GM12878 (cell line): ENCODE data around the gene PDE9A. TPM values are rescaled to one million over a fixed set of nuclear protein-coding genes. Genes with fewer than 3 reads are reported as not detected.

Source experiments
- ATAC-seq: fragments of 200-7000 bp; cut with Tn5 transposase; 3 replicates; pipeline ENCODE4 v1.9.1; 2020; ENCODE audit warnings: mild to moderate bottlenecking, moderate library complexity
- BruUV-seq: library from RNA; stranded (reverse); fragments of 400-500 nt; replicated peaks from 2 replicates; lab custom pipeline; 2021; lab: Mats Ljungman, UMichigan
- CTCF ChIA-PET: fragments of 300-600 bp; sonication (Branson Sonifier 250); formaldehyde crosslinking; extraction: SDS; loops from one replicate; lab custom pipeline; 2021; ENCODE audit warnings: inconsistent platforms; lab: Yijun Ruan, JAX
- POLR2A ChIA-PET: fragments of 350-600 bp; formaldehyde crosslinking; extraction: SDS; loops from one replicate; lab custom pipeline; 2021; ENCODE audit warnings: inconsistent platforms; lab: Charles Lee
- RAD21 ChIA-PET: fragments of 300-600 bp; sonication (Branson Sonifier 250); formaldehyde crosslinking; loops from one replicate; lab custom pipeline; 2023; ENCODE audit warnings: antibody characterized with exemption; ENCODE audit not compliant: unreplicated experiment; lab: Charles Lee
- SMC1A ChIA-PET: fragments of 300-600 bp; sonication (Branson Sonifier 250); formaldehyde crosslinking; loops from one replicate; lab custom pipeline; 2023; ENCODE audit not compliant: unreplicated experiment, uncharacterized antibody; lab: Charles Lee
- DNase-seq: peaks from one replicate; pipeline ENCODE4 v3.0.0-alpha.2; 2011; ENCODE audit warnings: low read depth, low spot score
- FAIRE-seq: peaks from 3 replicates; lab custom pipeline; 2011; peaks lifted over from hg19 to GRCh38; lab: Jason Lieb, UNC
- H2AFZ ChIP-seq: 2 replicates; pipeline ENCODE4 v1.6.0; 2011; ENCODE audit warnings: low read depth, low read length, control low read depth; ENCODE audit not compliant: control insufficient read depth
- H3K27ac ChIP-seq: 2 replicates; pipeline ENCODE4 v1.5.1; 2011; ENCODE audit warnings: control low read depth; ENCODE audit not compliant: control insufficient read depth, insufficient read depth
- H3K27me3 ChIP-seq, 2 experiments: replicated peaks in 1 of 2; 2 replicates each; pipeline versions ENCODE4 v1.6.0 to v1.6.1; 2011; ENCODE audit warnings: low read length in 1 of 2; ENCODE audit not compliant: control insufficient read depth in 2 of 2, insufficient read depth in 2 of 2
- H3K36me3 ChIP-seq, 2 experiments: 2 replicates each; pipeline ENCODE4 v1.5.1; 2011; ENCODE audit warnings: low read length in 1 of 2; ENCODE audit not compliant: control insufficient read depth in 2 of 2, insufficient read depth in 2 of 2
- H3K4me1 ChIP-seq: 2 replicates; pipeline ENCODE4 v1.6.1; 2011; ENCODE audit warnings: mild to moderate bottlenecking, low read length, moderate library complexity, mixed read lengths; ENCODE audit not compliant: control insufficient read depth, insufficient read depth
- H3K4me2 ChIP-seq: 2 replicates; pipeline ENCODE4 v1.6.0; 2011; ENCODE audit warnings: control low read depth; ENCODE audit not compliant: control insufficient read depth, insufficient read depth
- H3K4me3 ChIP-seq: fragments of 200-600 bp; sonication (generic); 2 replicates; pipeline ENCODE4 v1.5.1; 2016
- H3K79me2 ChIP-seq: 2 replicates; pipeline ENCODE4 v1.6.0; 2011; ENCODE audit warnings: low read length; ENCODE audit not compliant: control insufficient read depth, insufficient read depth
- H3K9ac ChIP-seq: 2 replicates; pipeline ENCODE4 v1.8.0; 2011; ENCODE audit warnings: low read length, control low read depth, mixed read lengths; ENCODE audit not compliant: control insufficient read depth, insufficient read depth
- H3K9me3 ChIP-seq: replicated peaks from 3 replicates; pipeline ENCODE4 v1.5.1; 2011; ENCODE audit warnings: mild to moderate bottlenecking, low read length; ENCODE audit not compliant: control insufficient read depth, insufficient read depth
- H4K20me1 ChIP-seq: 2 replicates; pipeline ENCODE4 v1.6.0; 2011; ENCODE audit not compliant: control insufficient read depth, insufficient read depth
- CBFB ChIP-seq: IDR thresholded peaks from 2 replicates; pipeline ENCODE4 v1.6.1; 2016; ENCODE audit warnings: antibody characterized with exemption, low read depth
- E2F4 ChIP-seq: IDR thresholded peaks from 2 replicates; pipeline ENCODE4 v1.6.1; 2012; ENCODE audit warnings: low read depth, low read length, improper control_type of control experiment
- MTA2 ChIP-seq: fragments of 450-650 bp; IDR thresholded peaks from 2 replicates; pipeline ENCODE4 v1.6.1; 2016; ENCODE audit warnings: low read depth, mild to moderate bottlenecking, moderate library complexity
- NFXL1 ChIP-seq: fragments of 450-650 bp; IDR thresholded peaks from 2 replicates; pipeline ENCODE4 v1.6.1; 2017; ENCODE audit warnings: antibody characterized with exemption, mild to moderate bottlenecking, borderline replicate concordance
- NR2F1 ChIP-seq: fragments of 450-650 bp; conservative IDR thresholded peaks from 2 replicates; pipeline ENCODE4 v1.6.1; 2017; ENCODE audit warnings: mild to moderate bottlenecking
- RB1 ChIP-seq: fragments of 450-650 bp; formaldehyde crosslinking; IDR thresholded peaks from 2 replicates; pipeline ENCODE4 v1.6.1; 2017; ENCODE audit warnings: mild to moderate bottlenecking, borderline replicate concordance
- RFX5 ChIP-seq: IDR thresholded peaks from 2 replicates; pipeline ENCODE4 v1.6.1; 2011; ENCODE audit warnings: low read depth, low read length, improper control_type of control experiment
- SMAD1 ChIP-seq: fragments of 450-650 bp; IDR thresholded peaks from 2 replicates; pipeline ENCODE4 v1.6.1; 2018; ENCODE audit warnings: mild to moderate bottlenecking, low read depth; ENCODE audit not compliant: partially characterized antibody
- SMC3 ChIP-seq: IDR thresholded peaks from 2 replicates; pipeline ENCODE4 v1.6.1; 2011; ENCODE audit warnings: low read length, improper control_type of control experiment, borderline replicate concordance
- SPI1 ChIP-seq: IDR thresholded peaks from 2 replicates; pipeline ENCODE4 v1.6.1; 2011; ENCODE audit warnings: low read depth, mild to moderate bottlenecking, low read length, moderate library complexity, borderline replicate concordance; ENCODE audit not compliant: insufficient read depth
- SUZ12 ChIP-seq: fragments of 200-600 bp; sonication (generic); IDR thresholded peaks from one replicate; pipeline ENCODE4 v1.6.1; 2018; ENCODE audit warnings: antibody characterized with exemption, mild to moderate bottlenecking; ENCODE audit not compliant: unreplicated experiment
- TBL1XR1 ChIP-seq: IDR thresholded peaks from 2 replicates; pipeline ENCODE4 v1.6.1; 2012; ENCODE audit warnings: low read depth, low read length, improper control_type of control experiment
- ZNF384 ChIP-seq: IDR thresholded peaks from 2 replicates; pipeline ENCODE4 v1.6.1; 2012; ENCODE audit warnings: low read depth, mild to moderate bottlenecking, low read length, improper control_type of control experiment, borderline replicate concordance
- ZNF622 ChIP-seq: fragments of 450-650 bp; IDR thresholded peaks from 2 replicates; pipeline ENCODE4 v1.6.1; 2017; ENCODE audit warnings: mild to moderate bottlenecking, inconsistent platforms
- WGBS: methylation state at CpG from one replicate; pipeline ENCODE4 v1.1.6; 2016; ENCODE audit warnings: low lambda C conversion rate; ENCODE audit not compliant: insufficient replicate concordance, insufficient coverage; ENCODE audit errors: missing lambda C conversion rate; 5-methylcytosine and 5-hydroxymethylcytosine counted together
- in situ Hi-C: fragments of 300-500 bp; cut with MboI; formaldehyde crosslinking; loops from 9 replicates; pipeline ENCODE4 v1.14.3; 2018; ENCODE audit warnings: mixed read lengths
- intact Hi-C: fragments of 100-400 bp; cut with micrococcal nuclease; formaldehyde crosslinking; loops from one replicate; pipeline ENCODE4 v1.14.2; 2022; ENCODE audit not compliant: unreplicated experiment
- polyA plus RNA-seq, 11 experiments: library from polyadenylated mRNA; depleted of rRNA in 4 of 11; unstranded in 6 of 11; stranded (reverse) in 5 of 11; fragments of >200 nt; fragmentation: Nextera tagmentation in 4 of 11; fragmentation: Illumina TruSeq in 1 of 11; extraction: Ambion mirVana in 4 of 11; extraction: Trizol in 1 of 11; gene quantifications; 1 replicate in 1 of 11; 2 replicates in 10 of 11; pipeline versions ENCODE4 v1.2.1 to v1.2.3, GENCODE V29; 2011 to 2016; ENCODE audit warnings: inconsistent platforms in 2 of 11, missing spikeins in 2 of 11, low read depth in 1 of 11
- total RNA-seq, 4 experiments: library from RNA; depleted of rRNA in 3 of 4; stranded (reverse); fragments of >200 nt in 3 of 4; fragmentation: Illumina TruSeq in 1 of 4; extraction: Trizol in 1 of 4; gene quantifications; 2 replicates each; pipeline versions ENCODE4 v1.2.1 to v1.2.3, GENCODE V29; 2013 to 2021
- TF ChIP-seq, protein P1 (sequence below): IDR thresholded peaks from 2 replicates; pipeline ENCODE4 v1.6.1; 2011; ENCODE audit warnings: borderline replicate concordance, low read depth, mild to moderate bottlenecking, moderate library complexity, mixed read lengths, low read length; ENCODE audit not compliant: insufficient read depth; ENCODE audit errors: extremely low read length

Gene PDE9A
- total and polyA plus RNA-seq, 10 of the 15 experiments (the other 5 are each of a cell fraction or from before 2014, with no cell fraction given), result 0.08 to 0.45 (median 0.20) TPM; not detected in 1

DNA sequence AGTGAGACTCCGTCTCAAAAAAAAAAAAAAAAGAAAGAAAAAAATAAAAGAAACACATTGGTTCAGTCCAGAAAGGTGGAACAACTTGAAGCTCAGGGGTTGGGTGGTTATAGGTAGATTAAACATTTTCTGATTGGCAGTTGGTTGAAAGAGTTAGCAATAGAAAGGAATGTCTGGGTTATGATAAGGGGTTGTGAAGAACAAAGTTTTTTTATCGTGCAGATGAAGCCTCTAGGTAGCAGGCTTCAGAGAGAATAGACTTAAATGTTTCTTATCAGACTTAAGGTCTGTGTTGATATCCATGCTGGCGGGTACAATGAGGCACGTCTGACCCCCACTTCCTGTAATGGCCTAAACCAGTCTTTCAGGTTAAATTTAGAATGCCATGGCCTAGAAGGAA is 45.0 kb upstream of the PDE9A start:
- POLR2A ChIA-PET, result interaction anchor here (0.7 kb wide), 2 partner anchors 53 to 1840 kb away, joined by 4 to 6 read pairs; no protein-coding TSS in a partner anchor
- ATAC-seq (no peak), DNase-seq (no peak), FAIRE-seq (no peak)
- SMC1A ChIA-PET, result no interaction called here
- BruUV-seq, result no TSS peak
- 47% methylated on average over 3 of the region's 4 CpGs for WGBS
- TF ChIP-seq ZNF384 (no peak), SUZ12 (no peak), NR2F1 (no peak), MTA2 (no peak), NFXL1 (no peak), RB1 (no peak), ZNF622 (no peak), E2F4 (no peak), RFX5 (no peak), SMAD1 (no peak), CBFB (no peak), SPI1 (no peak), SMC3 (no peak), TBL1XR1 (no peak)
- TF ChIP-seq, protein P1, sequence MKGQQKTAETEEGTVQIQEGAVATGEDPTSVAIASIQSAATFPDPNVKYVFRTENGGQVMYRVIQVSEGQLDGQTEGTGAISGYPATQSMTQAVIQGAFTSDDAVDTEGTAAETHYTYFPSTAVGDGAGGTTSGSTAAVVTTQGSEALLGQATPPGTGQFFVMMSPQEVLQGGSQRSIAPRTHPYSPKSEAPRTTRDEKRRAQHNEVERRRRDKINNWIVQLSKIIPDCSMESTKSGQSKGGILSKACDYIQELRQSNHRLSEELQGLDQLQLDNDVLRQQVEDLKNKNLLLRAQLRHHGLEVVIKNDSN, result no peak
- Histone ChIP-seq H3K79me2 (no peaks in the 10 kb centered on the region), H3K4me3 (no peak overlapping the region), H3K27me3 (no peaks in the 10 kb centered on the region), H3K4me1 (no peaks in the 10 kb centered on the region), H3K27ac (no peak overlapping the region), H3K36me3 (no peaks in the 10 kb centered on the region), H3K9ac (no peak overlapping the region), H4K20me1 (no peaks in the 10 kb centered on the region), H3K9me3 (peaks cover 5% of the 10 kb centered on the region; the same call in 2 of the 3 replicates), H2AFZ (no peak overlapping the region), H3K4me2 (no peak overlapping the region)
- in situ Hi-C loops (no loop called here), intact Hi-C loops (no loop called here)
- RAD21 ChIA-PET, result no interaction called here
- CTCF ChIA-PET, result no interaction called here
